BJ (cell line): Measurements from ENCODE around the gene ZDHHC7. TPM values are rescaled to one million over a fixed set of nuclear protein-coding genes. Genes with fewer than 3 reads are reported as not detected.

Source experiments
- CTCF ChIA-PET: fragments of 350-600 bp; formaldehyde crosslinking; extraction: SDS; loops from one replicate; lab custom pipeline; 2021; ENCODE audit warnings: antibody characterized with exemption, inconsistent platforms; lab: Yijun Ruan, JAX
- POLR2A ChIA-PET: fragments of 300-600 bp; sonication (Branson Sonifier 250); formaldehyde crosslinking; extraction: SDS; loops from one replicate; lab custom pipeline; 2021; ENCODE audit warnings: antibody characterized with exemption; lab: Charles Lee
- DNase-seq: peaks from one replicate; pipeline ENCODE4 v3.0.0-alpha.2; 2011; ENCODE audit warnings: low read depth
- H3K27me3 ChIP-seq: 2 replicates; pipeline ENCODE4 v1.6.0; 2011; ENCODE audit warnings: low read length; ENCODE audit not compliant: control insufficient read depth, insufficient read depth
- H3K36me3 ChIP-seq: 2 replicates; pipeline ENCODE4 v1.5.1; 2011; ENCODE audit warnings: low read length; ENCODE audit not compliant: control insufficient read depth, insufficient read depth
- H3K4me3 ChIP-seq: 2 replicates; pipeline ENCODE4 v1.5.1; 2011; ENCODE audit warnings: low read depth, mild to moderate bottlenecking, control low read depth, low read length
- CTCF ChIP-seq: IDR thresholded peaks from 2 replicates; pipeline ENCODE4 v1.5.1; 2011; ENCODE audit warnings: low read depth, mild to moderate bottlenecking, control low read depth, inconsistent platforms, low read length, moderate library complexity; ENCODE audit not compliant: insufficient read depth
- polyA plus RNA-seq: library from polyadenylated mRNA; depleted of rRNA; stranded (reverse); fragments of >200 nt; gene quantifications from 2 replicates; pipeline ENCODE4 v1.2.3, GENCODE V29; 2011

The ZDHHC7 gene
- polyA plus RNA-seq, 1 experiment = 111 TPM

GRCh38 chr16:85046931-85047866 is 35.9 kb upstream of the ZDHHC7 start:
- CTCF ChIA-PET = interaction anchor here (0.8 to 2.3 kb wide), 2 partner anchors 9 to 15 kb away, joined by 3 to 11 read pairs; no protein-coding TSS in a partner anchor
- no peak for DNase-seq
- H3K27me3 ChIP-seq = no peaks in the 10 kb centered on the region

GRCh38 chr16:85046472-85046916 is 35.2 kb upstream of the ZDHHC7 start:
- Histone ChIP-seq H3K27me3 (no peaks in the 10 kb centered on the region), H3K36me3 (no peaks in the 10 kb centered on the region), H3K4me3 (no peak overlapping the region)
- TF ChIP-seq CTCF = no peak
- DNase-seq = no peak
- ChIA-PET POLR2A (no interaction called here), CTCF (interaction anchor here (0.8 to 2.3 kb wide), 2 partner anchors 9 to 14 kb away, joined by 3 to 11 read pairs; no protein-coding TSS in a partner anchor)

More at GRCh38 chr16:85046931-85047866, 35.9 kb upstream of the ZDHHC7 start:
- no peak overlapping the region for H3K4me3 ChIP-seq
- POLR2A ChIA-PET = no interaction called here
- no peaks in the 10 kb centered on the region for H3K36me3 ChIP-seq
- TF ChIP-seq CTCF = no peak

- Histone ChIP-seq H3K27me3 (no peaks in the 10 kb centered on the region), H3K36me3 (no peaks in the 10 kb centered on the region), H3K4me3 (no peak overlapping the region)
- CTCF ChIA-PET = interaction anchor here (2.3 kb wide), 1 partner anchor 10 kb away, joined by 11 read pairs; no protein-coding TSS in a partner anchor
- DNase-seq = no peak
- no peak for TF ChIP-seq CTCF
- POLR2A ChIA-PET = no interaction called here
Observed at GRCh38 chr16:85045641-85046471, 34.5 kb upstream of the ZDHHC7 start.

GRCh38 chr16:85045077-85045476 is 33.7 kb upstream of the ZDHHC7 start:
- CTCF ChIA-PET = interaction anchor here (2.3 kb wide), 1 partner anchor 11 kb away, joined by 11 read pairs; no protein-coding TSS in a partner anchor
- DNase-seq = no peak
- POLR2A ChIA-PET = no interaction called here
- Histone ChIP-seq H3K27me3 (no peaks in the 10 kb centered on the region), H3K36me3 (no peaks in the 10 kb centered on the region), H3K4me3 (no peak overlapping the region)
- no peak for TF ChIP-seq CTCF
